ENCODE data around the gene PAH.

Gene PAH

GRCh38 chr12:102900389-102900788, 16.7 kb downstream of the PAH start:
- TF ChIP-seq FOXP2 (optimal IDR thresholded peaks at IDR 0.05; ENCODE audit: borderline replicate concordance, extremely low read depth, extremely low read length, insufficient read depth) (no peak), SIN3A (IDR thresholded peaks at IDR 0.05; ENCODE audit: borderline replicate concordance, insufficient read depth, low read length) (no peak), TAF1 (IDR thresholded peaks at IDR 0.05; ENCODE audit: borderline replicate concordance, insufficient read depth, low read length) (no peak), POLR2AphosphoS5 (IDR thresholded peaks at IDR 0.05; ENCODE audit: low read depth, low read length) (no peak), REST (IDR thresholded peaks at IDR 0.05; ENCODE audit: insufficient read depth in 1 of 2, low read depth in 2 of 2, low read length in 2 of 2) (no peak)

- TF ChIP-seq POLR2AphosphoS5 (IDR thresholded peaks at IDR 0.05; ENCODE audit: low read depth, low read length) (no peak), REST (IDR thresholded peaks at IDR 0.05; ENCODE audit: insufficient read depth in 1 of 2, low read depth in 2 of 2, low read length in 2 of 2) (no peak), SIN3A (IDR thresholded peaks at IDR 0.05; ENCODE audit: borderline replicate concordance, insufficient read depth, low read length) (no peak), FOXP2 (optimal IDR thresholded peaks at IDR 0.05; ENCODE audit: borderline replicate concordance, extremely low read depth, extremely low read length, insufficient read depth) (no peak), TAF1 (IDR thresholded peaks at IDR 0.05; ENCODE audit: borderline replicate concordance, insufficient read depth, low read length) (no peak)
Observed at GRCh38 chr12:102896067-102896466, 21.0 kb downstream of the PAH start.

- TF ChIP-seq REST (IDR thresholded peaks at IDR 0.05; ENCODE audit: insufficient read depth in 1 of 2, low read depth in 2 of 2, low read length in 2 of 2) (no peak), POLR2AphosphoS5 (IDR thresholded peaks at IDR 0.05; ENCODE audit: low read depth, low read length) (no peak), SIN3A (IDR thresholded peaks at IDR 0.05; ENCODE audit: borderline replicate concordance, insufficient read depth, low read length) (no peak), TAF1 (IDR thresholded peaks at IDR 0.05; ENCODE audit: borderline replicate concordance, insufficient read depth, low read length) (no peak), FOXP2 (optimal IDR thresholded peaks at IDR 0.05; ENCODE audit: borderline replicate concordance, extremely low read depth, extremely low read length, insufficient read depth) (no peak)
Observed at GRCh38 chr12:102891756-102892155, 25.3 kb downstream of the PAH start.

- TF ChIP-seq TAF1 (IDR thresholded peaks at IDR 0.05; ENCODE audit: borderline replicate concordance, insufficient read depth, low read length), result no peak
- TF ChIP-seq REST (IDR thresholded peaks at IDR 0.05; ENCODE audit: insufficient read depth in 1 of 2, low read depth in 2 of 2, low read length in 2 of 2), result no peak
- no peak for TF ChIP-seq POLR2AphosphoS5 (IDR thresholded peaks at IDR 0.05; ENCODE audit: low read depth, low read length)
- no peak for TF ChIP-seq SIN3A (IDR thresholded peaks at IDR 0.05; ENCODE audit: borderline replicate concordance, insufficient read depth, low read length)
- no peak for TF ChIP-seq FOXP2 (optimal IDR thresholded peaks at IDR 0.05; ENCODE audit: borderline replicate concordance, extremely low read depth, extremely low read length, insufficient read depth)
Observed at GRCh38 chr12:102888511-102888910, 28.5 kb downstream of the PAH start.
